HCT116 (cell line): ENCODE measurements around the gene SWT1. TPM values are rescaled to one million over a fixed set of nuclear protein-coding genes. Genes with fewer than 3 reads are reported as not detected.

ENCODE experiments used
- ATAC-seq: fragments of 200-7000 bp; cut with Tn5 transposase; 2 replicates; pipeline ENCODE4 v1.9.1; 2020; ENCODE audit warnings: mild to moderate bottlenecking, moderate library complexity
- BruUV-seq: library from RNA; stranded (reverse); fragments of 400-500 nt; replicated peaks from 2 replicates; lab custom pipeline; 2021; lab: Mats Ljungman, UMichigan
- CTCF ChIA-PET: fragments of 300-600 bp; sonication (Branson Sonifier 250); formaldehyde crosslinking; loops from one replicate; lab custom pipeline; 2021; ENCODE audit warnings: antibody characterized with exemption; lab: Charles Lee
- POLR2A ChIA-PET: fragments of 300-600, 350-600 bp; sonication (Branson Sonifier 250); formaldehyde crosslinking; loops from one replicate; lab custom pipeline; 2021; ENCODE audit warnings: antibody characterized with exemption; lab: Charles Lee
- RAD21 ChIA-PET, 2 experiments: fragments of 300-600 bp; sonication (Branson Sonifier 250); formaldehyde crosslinking; loops; one replicate each; lab custom pipeline; 2023; ENCODE audit warnings: low total read pairs in 2 of 2; ENCODE audit not compliant: uncharacterized antibody in 2 of 2, unreplicated experiment in 2 of 2, low non-redundant PET in 1 of 2; lab: Charles Lee
- DNase-seq: peaks from one replicate; pipeline ENCODE4 v3.0.0-alpha.2; 2010; ENCODE audit warnings: low read depth, low spot score
- H2AFZ ChIP-seq: fragments of 200-600 bp; shearing (Covaris generic), sonication (generic); 2 replicates; pipeline ENCODE4 v1.6.1; 2017; ENCODE audit warnings: low read depth, mixed run types, mixed read lengths, antibody characterized with exemption, low read length; ENCODE audit not compliant: poor library complexity, severe bottlenecking
- H3K27ac ChIP-seq: 2 replicates; pipeline ENCODE4 v1.5.1; 2012; ENCODE audit warnings: low read depth, low read length
- H3K27me3 ChIP-seq: fragments of 200-600 bp; sonication (generic); 2 replicates; pipeline ENCODE4 v1.6.1; 2016; ENCODE audit warnings: mixed run types, low read length, mixed read lengths; ENCODE audit not compliant: insufficient read depth
- H3K36me3 ChIP-seq, 2 experiments: fragments of 200-500 bp in 1 of 2; fragments of 200-600 bp in 1 of 2; sonication (Bioruptor generic) in 1 of 2; sonication (generic) in 1 of 2; 2 replicates each; pipeline versions ENCODE4 v1.5.1 to v1.6.1; 2014 to 2016; ENCODE audit warnings: low read length in 2 of 2, inconsistent platforms in 1 of 2, mixed read lengths in 1 of 2, mixed run types in 1 of 2; ENCODE audit not compliant: insufficient read depth in 2 of 2, control insufficient read depth in 1 of 2
- H3K4me1 ChIP-seq, 2 experiments: fragments of 200-600 bp in 1 of 2; sonication (generic) in 1 of 2; 2 replicates each; pipeline versions ENCODE4 v1.5.1 to v1.6.1; 2012 to 2017; ENCODE audit warnings: low read length in 2 of 2, inconsistent platforms in 1 of 2, mild to moderate bottlenecking in 1 of 2, mixed read lengths in 1 of 2, mixed run types in 1 of 2, moderate library complexity in 1 of 2; ENCODE audit not compliant: insufficient read depth in 2 of 2, control insufficient read depth in 1 of 2
- H3K4me2 ChIP-seq: fragments of 200-600 bp; sonication (generic); 2 replicates; pipeline ENCODE4 v1.6.1; 2017; ENCODE audit warnings: mixed run types, low read length, mixed read lengths
- H3K4me3 ChIP-seq, 2 experiments: fragments of 200-600 bp in 1 of 2; sonication (generic) in 1 of 2; replicated peaks in 1 of 2; 2 replicates each; pipeline ENCODE4 v1.5.1; 2011 to 2016; ENCODE audit warnings: low read length in 2 of 2, control low read depth in 1 of 2, low read depth in 1 of 2, mild to moderate bottlenecking in 1 of 2, mixed read lengths in 1 of 2, mixed run types in 1 of 2
- H3K79me2 ChIP-seq: fragments of 200-600 bp; sonication (generic); 2 replicates; pipeline ENCODE4 v1.6.1; 2017; ENCODE audit warnings: mild to moderate bottlenecking, mixed run types, low read length, moderate library complexity, mixed read lengths; ENCODE audit not compliant: insufficient read depth
- H3K9ac ChIP-seq: fragments of 200-600 bp; sonication (generic); 2 replicates; pipeline ENCODE4 v1.6.1; 2016; ENCODE audit warnings: low read length, mixed read lengths
- H3K9me2 ChIP-seq: fragments of 200-600 bp; sonication (generic), shearing (Covaris generic); 2 replicates; pipeline ENCODE4 v1.6.1; 2017; ENCODE audit warnings: mixed run types, mild to moderate bottlenecking, moderate library complexity; ENCODE audit not compliant: insufficient read depth
- H3K9me3 ChIP-seq, 2 experiments: fragments of 200-500 bp in 1 of 2; fragments of 200-600 bp in 1 of 2; sonication (Bioruptor generic) in 1 of 2; sonication (generic) in 1 of 2; 2 replicates each; pipeline ENCODE4 v1.6.1; 2014 to 2017; ENCODE audit warnings: low read length in 2 of 2, mixed read lengths in 2 of 2, inconsistent platforms in 1 of 2, low read depth in 1 of 2, mild to moderate bottlenecking in 1 of 2, mixed run types in 1 of 2, moderate library complexity in 1 of 2; ENCODE audit not compliant: control insufficient read depth in 1 of 2, insufficient read depth in 1 of 2
- H4K20me1 ChIP-seq: fragments of 200-600 bp; sonication (generic), shearing (Covaris generic); 2 replicates; pipeline ENCODE4 v1.6.1; 2017; ENCODE audit warnings: mixed run types, mild to moderate bottlenecking, moderate library complexity; ENCODE audit not compliant: insufficient read depth
- CEBPB ChIP-seq: IDR thresholded peaks from 2 replicates; pipeline ENCODE4 v1.6.1; 2012; ENCODE audit warnings: low read depth
- EGR1 ChIP-seq: IDR thresholded peaks from 2 replicates; pipeline ENCODE4 v1.6.1; 2012; ENCODE audit warnings: low read depth
- ELF1 ChIP-seq: IDR thresholded peaks from 2 replicates; pipeline ENCODE4 v1.6.1; 2012; ENCODE audit warnings: low read depth, borderline replicate concordance
- EZH2 ChIP-seq: fragments of 200-600 bp; sonication (generic); IDR thresholded peaks from 2 replicates; pipeline ENCODE4 v1.6.1; 2017; ENCODE audit warnings: antibody characterized with exemption, mixed run types
- EZH2phosphoT487 ChIP-seq: fragments of 200-600 bp; IDR thresholded peaks from 2 replicates; pipeline ENCODE4 v1.6.1; 2018; ENCODE audit warnings: antibody characterized with exemption, borderline replicate concordance
- FOSL1 ChIP-seq: IDR thresholded peaks from 2 replicates; pipeline ENCODE4 v1.6.1; 2012; ENCODE audit warnings: low read depth
- POLR2A ChIP-seq: IDR thresholded peaks from 2 replicates; pipeline ENCODE4 v1.7.0; 2011; ENCODE audit warnings: borderline replicate concordance; ENCODE audit not compliant: insufficient read depth, insufficient read length; ENCODE audit errors: extremely low read depth
- POLR2AphosphoS5 ChIP-seq: IDR thresholded peaks from 2 replicates; pipeline ENCODE4 v1.6.1; 2011; ENCODE audit warnings: mild to moderate bottlenecking, low read depth, low read length, moderate library complexity
- RAD21 ChIP-seq: IDR thresholded peaks from 2 replicates; pipeline ENCODE4 v1.6.1; 2012; ENCODE audit warnings: low read depth, mild to moderate bottlenecking
- SIN3A ChIP-seq: IDR thresholded peaks from 2 replicates; pipeline ENCODE4 v1.6.1; 2012; ENCODE audit warnings: low read depth
- SP1 ChIP-seq: IDR thresholded peaks from 2 replicates; pipeline ENCODE4 v1.6.1; 2012; ENCODE audit warnings: low read depth
- TCF7L2 ChIP-seq: IDR thresholded peaks from 2 replicates; pipeline ENCODE4 v1.7.0; 2011; ENCODE audit warnings: borderline replicate concordance, inconsistent platforms; ENCODE audit not compliant: insufficient read depth, insufficient read length; ENCODE audit errors: extremely low read depth
- YY1 ChIP-seq: IDR thresholded peaks from 2 replicates; pipeline ENCODE4 v1.6.1; 2011; ENCODE audit warnings: low read length, low read depth, moderate library complexity, mild to moderate bottlenecking; ENCODE audit not compliant: insufficient replicate concordance; ENCODE audit errors: extremely low read depth
- ZFX ChIP-seq: fragments of 450-650 bp; IDR thresholded peaks from 2 replicates; pipeline ENCODE4 v1.6.1; 2017
- ZNF274 ChIP-seq: fragments of 200-500 bp; sonication (Bioruptor generic); IDR thresholded peaks from 2 replicates; pipeline ENCODE4 v1.6.1; 2014; ENCODE audit warnings: mild to moderate bottlenecking, low read depth, low read length, inconsistent platforms
- intact Hi-C: fragments of 100-400 bp; cut with micrococcal nuclease; formaldehyde crosslinking; loops from 2 replicates; pipeline ENCODE4 v1.10.0; 2022
- total RNA-seq: library from RNA; stranded (reverse); gene quantifications from one replicate; pipeline ENCODE4 v1.2.1, GENCODE V29; 2021; ENCODE audit not compliant: unreplicated experiment
- TF ChIP-seq, protein P1 (sequence below): IDR thresholded peaks from 2 replicates; pipeline ENCODE4 v1.6.1; 2011; ENCODE audit warnings: mild to moderate bottlenecking, low read length, moderate library complexity; ENCODE audit not compliant: insufficient replicate concordance; ENCODE audit errors: extremely low read depth
- TF ChIP-seq, protein P2 (sequence below): IDR thresholded peaks from 2 replicates; pipeline ENCODE4 v1.6.1; 2012; ENCODE audit warnings: low read depth

The SWT1 gene
- total RNA-seq, 1 experiment from 2014 or later = 3.3 TPM

DNA sequence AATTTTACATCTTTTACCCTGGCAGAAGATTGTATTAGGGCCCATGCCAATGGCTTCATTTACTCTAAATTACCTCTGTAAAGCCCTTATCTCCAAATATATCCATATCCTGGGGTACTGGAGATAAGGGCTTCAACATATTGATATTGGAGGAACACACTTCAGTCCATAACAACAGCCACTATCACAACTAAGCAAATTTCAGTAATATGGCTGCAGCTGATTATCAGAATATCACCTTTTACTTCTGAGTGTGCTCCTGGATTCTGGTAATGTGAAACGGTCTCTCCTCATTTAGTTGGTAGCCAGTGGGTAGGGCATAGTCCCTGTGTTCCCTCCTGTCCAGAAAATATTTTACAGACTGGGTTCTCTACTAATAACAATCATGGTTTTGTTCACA lies 106.8 kb downstream of the SWT1 start:
- no peaks in the 10 kb centered on the region for H3K4me1 ChIP-seq
- H3K4me2 ChIP-seq = no peak overlapping the region
- no peak for TF ChIP-seq POLR2A
- TF ChIP-seq YY1 = no peak
- H4K20me1 ChIP-seq = no peaks in the 10 kb centered on the region
- ChIA-PET CTCF (no interaction called here), RAD21 (no interaction called here), POLR2A (no interaction called here)
- H3K9ac ChIP-seq = no peak overlapping the region
- no peaks in the 10 kb centered on the region for H3K79me2 ChIP-seq
- no TSS peak for BruUV-seq
- ATAC-seq = no peak
- no peak overlapping the region for H3K27ac ChIP-seq
- no peak for DNase-seq
- intact Hi-C loops = no loop called here
- H3K4me3 ChIP-seq = no peak overlapping the region
- no peaks in the 10 kb centered on the region for H3K36me3 ChIP-seq
- no peak overlapping the region for H2AFZ ChIP-seq
- no peaks in the 10 kb centered on the region for H3K27me3 ChIP-seq
- H3K9me3 ChIP-seq = no peaks in the 10 kb centered on the region
- H3K9me2 ChIP-seq = no peaks in the 10 kb centered on the region

DNA sequence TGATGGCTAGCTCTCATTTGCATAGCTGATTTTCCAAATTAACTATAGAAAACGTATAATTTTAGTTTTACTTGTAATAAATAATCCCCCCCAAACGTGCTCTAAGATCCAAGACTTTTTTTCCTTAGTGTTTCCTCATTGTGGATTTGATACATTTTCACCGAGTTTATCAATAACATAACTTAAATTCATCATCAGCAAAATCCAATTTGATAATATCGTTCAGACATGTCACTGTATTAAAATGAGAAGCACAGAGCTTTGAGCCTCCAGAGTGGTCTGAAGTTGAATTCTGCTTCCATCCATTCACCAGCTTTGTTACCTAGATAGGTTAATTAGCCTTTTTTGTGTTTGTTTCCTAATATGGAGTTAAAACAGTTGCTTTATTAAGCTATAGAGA lies 108.3 kb downstream of the SWT1 start:
- no peak overlapping the region for H2AFZ ChIP-seq
- no peaks in the 10 kb centered on the region for H3K27me3 ChIP-seq
- ChIA-PET CTCF (no interaction called here), POLR2A (interaction anchor here (1.2 kb wide), 1 partner anchor 52 kb away, joined by 3 read pairs; the partner anchor contains the start of gene IVNS1ABP), RAD21 (no interaction called here)
- intact Hi-C loops = no loop called here
- H3K27ac ChIP-seq = no peak overlapping the region
- no peaks in the 10 kb centered on the region for H3K36me3 ChIP-seq
- H3K9ac ChIP-seq = no peak overlapping the region
- H3K4me2 ChIP-seq = no peak overlapping the region
- H3K9me3 ChIP-seq = no peaks in the 10 kb centered on the region
- no peak overlapping the region for H3K4me3 ChIP-seq
- ATAC-seq (no peak), DNase-seq (no peak)
- no peaks in the 10 kb centered on the region for H3K79me2 ChIP-seq
- no TSS peak for BruUV-seq
- no peaks in the 10 kb centered on the region for H3K9me2 ChIP-seq
- H3K4me1 ChIP-seq = no peaks in the 10 kb centered on the region
- no peaks in the 10 kb centered on the region for H4K20me1 ChIP-seq
- TF ChIP-seq POLR2AphosphoS5 (no peak), EZH2 (no peak), EGR1 (no peak), SP1 (no peak), ZFX (no peak), SIN3A (no peak), ELF1 (no peak), RAD21 (no peak), EZH2phosphoT487 (no peak), POLR2A (no peak), FOSL1 (no peak), TCF7L2 (no peak), ZNF274 (no peak), CEBPB (no peak)
- TF ChIP-seq, protein P1, sequence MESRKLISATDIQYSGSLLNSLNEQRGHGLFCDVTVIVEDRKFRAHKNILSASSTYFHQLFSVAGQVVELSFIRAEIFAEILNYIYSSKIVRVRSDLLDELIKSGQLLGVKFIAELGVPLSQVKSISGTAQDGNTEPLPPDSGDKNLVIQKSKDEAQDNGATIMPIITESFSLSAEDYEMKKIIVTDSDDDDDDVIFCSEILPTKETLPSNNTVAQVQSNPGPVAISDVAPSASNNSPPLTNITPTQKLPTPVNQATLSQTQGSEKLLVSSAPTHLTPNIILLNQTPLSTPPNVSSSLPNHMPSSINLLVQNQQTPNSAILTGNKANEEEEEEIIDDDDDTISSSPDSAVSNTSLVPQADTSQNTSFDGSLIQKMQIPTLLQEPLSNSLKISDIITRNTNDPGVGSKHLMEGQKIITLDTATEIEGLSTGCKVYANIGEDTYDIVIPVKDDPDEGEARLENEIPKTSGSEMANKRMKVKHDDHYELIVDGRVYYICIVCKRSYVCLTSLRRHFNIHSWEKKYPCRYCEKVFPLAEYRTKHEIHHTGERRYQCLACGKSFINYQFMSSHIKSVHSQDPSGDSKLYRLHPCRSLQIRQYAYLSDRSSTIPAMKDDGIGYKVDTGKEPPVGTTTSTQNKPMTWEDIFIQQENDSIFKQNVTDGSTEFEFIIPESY = no peak
- TF ChIP-seq, protein P2, sequence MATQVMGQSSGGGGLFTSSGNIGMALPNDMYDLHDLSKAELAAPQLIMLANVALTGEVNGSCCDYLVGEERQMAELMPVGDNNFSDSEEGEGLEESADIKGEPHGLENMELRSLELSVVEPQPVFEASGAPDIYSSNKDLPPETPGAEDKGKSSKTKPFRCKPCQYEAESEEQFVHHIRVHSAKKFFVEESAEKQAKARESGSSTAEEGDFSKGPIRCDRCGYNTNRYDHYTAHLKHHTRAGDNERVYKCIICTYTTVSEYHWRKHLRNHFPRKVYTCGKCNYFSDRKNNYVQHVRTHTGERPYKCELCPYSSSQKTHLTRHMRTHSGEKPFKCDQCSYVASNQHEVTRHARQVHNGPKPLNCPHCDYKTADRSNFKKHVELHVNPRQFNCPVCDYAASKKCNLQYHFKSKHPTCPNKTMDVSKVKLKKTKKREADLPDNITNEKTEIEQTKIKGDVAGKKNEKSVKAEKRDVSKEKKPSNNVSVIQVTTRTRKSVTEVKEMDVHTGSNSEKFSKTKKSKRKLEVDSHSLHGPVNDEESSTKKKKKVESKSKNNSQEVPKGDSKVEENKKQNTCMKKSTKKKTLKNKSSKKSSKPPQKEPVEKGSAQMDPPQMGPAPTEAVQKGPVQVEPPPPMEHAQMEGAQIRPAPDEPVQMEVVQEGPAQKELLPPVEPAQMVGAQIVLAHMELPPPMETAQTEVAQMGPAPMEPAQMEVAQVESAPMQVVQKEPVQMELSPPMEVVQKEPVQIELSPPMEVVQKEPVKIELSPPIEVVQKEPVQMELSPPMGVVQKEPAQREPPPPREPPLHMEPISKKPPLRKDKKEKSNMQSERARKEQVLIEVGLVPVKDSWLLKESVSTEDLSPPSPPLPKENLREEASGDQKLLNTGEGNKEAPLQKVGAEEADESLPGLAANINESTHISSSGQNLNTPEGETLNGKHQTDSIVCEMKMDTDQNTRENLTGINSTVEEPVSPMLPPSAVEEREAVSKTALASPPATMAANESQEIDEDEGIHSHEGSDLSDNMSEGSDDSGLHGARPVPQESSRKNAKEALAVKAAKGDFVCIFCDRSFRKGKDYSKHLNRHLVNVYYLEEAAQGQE = no peak
